WTC11 (cell line): ENCODE results near the gene EXOSC6. TPM values are rescaled to one million over a fixed set of nuclear protein-coding genes. Genes with fewer than 3 reads are reported as not detected.

Source experiments
- ATAC-seq: fragments of 200-7000 bp; cut with Tn5 transposase; 2 replicates; pipeline ENCODE4 v1.10.0; 2021; ENCODE audit warnings: mild to moderate bottlenecking, moderate library complexity
- CTCF ChIA-PET: fragments of 300-600 bp; sonication (Branson Sonifier 250); formaldehyde crosslinking; loops from one replicate; lab custom pipeline; 2021; ENCODE audit warnings: antibody characterized with exemption; lab: Charles Lee
- POLR2A ChIA-PET: fragments of 350-600 bp; sonication (Branson Sonifier 250); formaldehyde crosslinking; loops from one replicate; lab custom pipeline; 2021; ENCODE audit warnings: antibody characterized with exemption; lab: Charles Lee
- DNase-seq: peaks from one replicate; pipeline ENCODE4 v3.0.0; 2021; ENCODE audit warnings: low spot score
- H3K27ac Mint-ChIP-seq: 2 replicates; pipeline ENCODE4 v1.8.0; 2021; ENCODE audit warnings: mixed read lengths
- H3K27me3 Mint-ChIP-seq: 2 replicates; pipeline ENCODE4 v1.8.0; 2021; ENCODE audit warnings: low read depth, mild to moderate bottlenecking, moderate library complexity, mixed read lengths
- H3K36me3 Mint-ChIP-seq: 2 replicates; pipeline ENCODE4 v1.8.0; 2021; ENCODE audit warnings: mixed read lengths
- H3K4me1 Mint-ChIP-seq: 2 replicates; pipeline ENCODE4 v1.8.0; 2022; ENCODE audit warnings: mixed read lengths
- H3K4me3 Mint-ChIP-seq: 2 replicates; pipeline ENCODE4 v1.8.0; 2021; ENCODE audit warnings: mild to moderate bottlenecking, moderate library complexity, mixed read lengths
- H3K9me3 Mint-ChIP-seq: 2 replicates; pipeline ENCODE4 v1.8.0; 2021; ENCODE audit warnings: mixed read lengths
- ARID4B ChIP-seq: sonication (generic); formaldehyde crosslinking; IDR thresholded peaks from 2 replicates; pipeline ENCODE4 v1.8.0; 2023; ENCODE audit warnings: missing genetic modification reagents, mild to moderate bottlenecking, borderline replicate concordance
- ATF2 ChIP-seq: sonication (generic); formaldehyde crosslinking; IDR thresholded peaks from 2 replicates; pipeline ENCODE4 v1.8.1; 2022; ENCODE audit warnings: low read depth, missing genetic modification reagents, borderline replicate concordance
- CREM ChIP-seq: sonication (generic); formaldehyde crosslinking; IDR thresholded peaks from 2 replicates; pipeline ENCODE4 v1.8.1; 2022; ENCODE audit warnings: mild to moderate bottlenecking, missing genetic modification reagents, moderate library complexity
- E2F5 ChIP-seq: sonication (generic); formaldehyde crosslinking; IDR thresholded peaks from 2 replicates; pipeline ENCODE4 v1.8.1; 2022; ENCODE audit warnings: mild to moderate bottlenecking, moderate library complexity, missing genetic modification reagents
- FOXP1 ChIP-seq: sonication (generic); formaldehyde crosslinking; IDR thresholded peaks from 2 replicates; pipeline ENCODE4 v1.8.0; 2022; ENCODE audit warnings: missing genetic modification reagents, mild to moderate bottlenecking, moderate library complexity, borderline replicate concordance
- GABPB1 ChIP-seq: sonication (generic); formaldehyde crosslinking; IDR thresholded peaks from 2 replicates; pipeline ENCODE4 v1.8.1; 2023; ENCODE audit warnings: mild to moderate bottlenecking, missing genetic modification reagents
- HMGXB4 ChIP-seq: sonication (generic); formaldehyde crosslinking; IDR thresholded peaks from 2 replicates; pipeline ENCODE4 v1.8.1; 2023; ENCODE audit warnings: mild to moderate bottlenecking, moderate library complexity, missing genetic modification reagents
- JUN ChIP-seq: sonication (generic); formaldehyde crosslinking; IDR thresholded peaks from 2 replicates; pipeline ENCODE4 v1.8.0; 2023; ENCODE audit warnings: mild to moderate bottlenecking, missing genetic modification reagents
- MAX ChIP-seq: sonication (generic); formaldehyde crosslinking; IDR thresholded peaks from 2 replicates; pipeline ENCODE4 v1.8.0; 2022; ENCODE audit warnings: mild to moderate bottlenecking, missing genetic modification reagents
- NFE2L1 ChIP-seq: sonication (generic); formaldehyde crosslinking; IDR thresholded peaks from 2 replicates; pipeline ENCODE4 v1.8.1; 2023; ENCODE audit warnings: missing genetic modification reagents
- NR1H2 ChIP-seq: sonication (generic); formaldehyde crosslinking; IDR thresholded peaks from 2 replicates; pipeline ENCODE4 v1.9.0; 2021; ENCODE audit warnings: mild to moderate bottlenecking, moderate library complexity, missing genetic modification reagents
- RELA ChIP-seq: sonication (generic); formaldehyde crosslinking; IDR thresholded peaks from 2 replicates; pipeline ENCODE4 v1.8.1; 2022; ENCODE audit warnings: missing genetic modification reagents, mild to moderate bottlenecking, borderline replicate concordance
- SMAD4 ChIP-seq: sonication (generic); formaldehyde crosslinking; IDR thresholded peaks from 2 replicates; pipeline ENCODE4 v1.8.0; 2022; ENCODE audit warnings: mild to moderate bottlenecking, missing genetic modification reagents
- TCF7 ChIP-seq: sonication (generic); formaldehyde crosslinking; IDR thresholded peaks from 2 replicates; pipeline ENCODE4 v1.8.0; 2022; ENCODE audit warnings: mild to moderate bottlenecking, low read depth, missing genetic modification reagents, moderate library complexity
- USF1 ChIP-seq: sonication (generic); formaldehyde crosslinking; IDR thresholded peaks from 2 replicates; pipeline ENCODE4 v1.8.0; 2022; ENCODE audit warnings: mild to moderate bottlenecking, missing genetic modification reagents
- USF2 ChIP-seq: sonication (generic); formaldehyde crosslinking; IDR thresholded peaks from 2 replicates; pipeline ENCODE4 v1.8.1; 2023; ENCODE audit warnings: mild to moderate bottlenecking, missing genetic modification reagents, moderate library complexity
- ZBTB43 ChIP-seq: sonication (generic); formaldehyde crosslinking; IDR thresholded peaks from 2 replicates; pipeline ENCODE4 v1.8.1; 2023; ENCODE audit warnings: mild to moderate bottlenecking, missing genetic modification reagents
- ZNF219 ChIP-seq: sonication (generic); formaldehyde crosslinking; IDR thresholded peaks from 2 replicates; pipeline ENCODE4 v1.8.0; 2023; ENCODE audit warnings: missing genetic modification reagents, mild to moderate bottlenecking, borderline replicate concordance
- ZNF263 ChIP-seq: sonication (generic); formaldehyde crosslinking; IDR thresholded peaks from 2 replicates; pipeline ENCODE4 v1.8.1; 2022; ENCODE audit warnings: low read depth, mild to moderate bottlenecking, moderate library complexity, missing genetic modification reagents
- ZNF396 ChIP-seq: fragments of 250-450 bp; sonication (Bioruptor Pico); IDR thresholded peaks from 2 replicates; pipeline ENCODE4 v1.8.0; 2021; ENCODE audit warnings: mild to moderate bottlenecking, moderate library complexity, borderline replicate concordance
- ZNF416 ChIP-seq: fragments of 250-450 bp; sonication (Bioruptor Pico); IDR thresholded peaks from 2 replicates; pipeline ENCODE4 v1.9.0; 2021; ENCODE audit warnings: mild to moderate bottlenecking, inconsistent platforms
- ZNF423 ChIP-seq: fragments of 250-450 bp; sonication (Bioruptor Pico); IDR thresholded peaks from 2 replicates; pipeline ENCODE4 v2.1.2; 2022; ENCODE audit warnings: mild to moderate bottlenecking, moderate library complexity
- total RNA-seq: library from RNA; stranded (reverse); gene quantifications from 3 replicates; pipeline ENCODE4 v1.2.3, GENCODE V29; 2021

EXOSC6 gene
- total RNA-seq, 1 experiment from 2014 or later: 27.3 TPM

GRCh38 chr16:70250748-70251628 lies 752 bp downstream of the EXOSC6 start:
- peak; percentile 57 for DNase-seq
- Mint-ChIP-seq H3K27ac (no peak overlapping the region), H3K36me3 (peaks cover 33% of the 10 kb centered on the region), H3K4me3 (peak overlapping the region; percentile 77), H3K9me3 (no peaks in the 10 kb centered on the region), H3K4me1 (peaks cover 6% of the 10 kb centered on the region), H3K27me3 (no peaks in the 10 kb centered on the region; the same call in 1 of the 2 replicates)
- POLR2A ChIA-PET: interaction anchor here (0.6 to 1.8 kb wide), 7 partner anchors 29 to 131 kb away, joined by 3 to 9 read pairs (median 3); partner anchors contain the start of gene AARS1
- CTCF ChIA-PET: interaction anchor here (1.0 to 3.2 kb wide), 10 partner anchors 9 to 445 kb away, joined by 3 to 26 read pairs (median 6); partner anchors contain the start of gene AARS1
- ATAC-seq: peak; percentile 16
- peak; percentile 54; the same call in 1 of the 2 replicates for TF ChIP-seq MAX (CRISPR knock-in tag)
- no peak for TF ChIP-seq CREM (CRISPR knock-in tag)
- TF ChIP-seq ZNF423: peak; percentile 28; the same call in 1 of the 2 replicates
- 0 out of 2 replicates have a peak, but pooled peaks have one; percentile 50 for TF ChIP-seq ZNF219 (CRISPR knock-in tag)
- peak; percentile 53; the same call in 1 of the 2 replicates for TF ChIP-seq GABPB1 (CRISPR knock-in tag)
- TF ChIP-seq E2F5 (CRISPR knock-in tag): no peak
- no peak for TF ChIP-seq JUN (CRISPR knock-in tag)
- TF ChIP-seq TCF7 (CRISPR knock-in tag): peak; percentile 85; the same call in 1 of the 2 replicates
- no peak for TF ChIP-seq SMAD4 (CRISPR knock-in tag)
- TF ChIP-seq ZNF263 (CRISPR knock-in tag): 0 out of 2 replicates have a peak, but pooled peaks have one; percentile 36
- TF ChIP-seq USF1: no peak
- 0 out of 2 replicates have a peak, but pooled peaks have one; percentile 22 for TF ChIP-seq ATF2 (CRISPR knock-in tag)
- TF ChIP-seq ZNF416 (CRISPR knock-in tag): no peak
- TF ChIP-seq ZBTB43: peak; percentile 76
- peak; percentile 83 for TF ChIP-seq NFE2L1 (CRISPR knock-in tag)
- TF ChIP-seq USF2 (CRISPR knock-in tag): no peak
- TF ChIP-seq ZNF396 (CRISPR knock-in tag): no peak
- TF ChIP-seq FOXP1 (CRISPR knock-in tag): peak; percentile 85
- peak; percentile 28 for TF ChIP-seq HMGXB4 (CRISPR knock-in tag)
- TF ChIP-seq ARID4B: 0 out of 2 replicates have a peak, but pooled peaks have one; percentile 57
- no peak for TF ChIP-seq NR1H2 (CRISPR knock-in tag)
- peak; percentile 58; the same call in 1 of the 2 replicates for TF ChIP-seq RELA (CRISPR knock-in tag)
